Endothelial cell of umbilical vein (primary cell): ENCODE data around the gene VPS52. TPM values are rescaled to one million over a fixed set of nuclear protein-coding genes. Genes with fewer than 3 reads are reported as not detected.

Experiments used
- BruUV-seq: library from RNA; stranded (reverse); fragments of 400-500 nt; replicated peaks from 2 replicates; lab custom pipeline; 2021; lab: Mats Ljungman, UMichigan
- CTCF ChIA-PET: fragments of 300-600, 350-600 bp; sonication (Branson Sonifier 250); formaldehyde crosslinking; loops from one replicate; lab custom pipeline; 2021; ENCODE audit warnings: antibody characterized with exemption, inconsistent platforms; lab: Charles Lee
- POLR2A ChIA-PET: fragments of 300-600, 350-600 bp; sonication (Branson Sonifier 250); formaldehyde crosslinking; loops from one replicate; lab custom pipeline; 2021; ENCODE audit warnings: antibody characterized with exemption, inconsistent platforms; lab: Charles Lee
- DNase-seq: peaks from one replicate; pipeline ENCODE4 v3.0.0-alpha.2; 2011; ENCODE audit warnings: low read depth, low spot score
- FAIRE-seq: peaks from 2 replicates; lab custom pipeline; 2011; peaks lifted over from hg19 to GRCh38; lab: Jason Lieb, UNC
- H2AFZ ChIP-seq: 2 replicates; pipeline ENCODE4 v1.6.0; 2012; ENCODE audit warnings: low read depth, low read length, control low read depth, inconsistent platforms
- H3K27ac ChIP-seq: 2 replicates; pipeline ENCODE4 v1.5.1; 2011; ENCODE audit warnings: low read depth, mild to moderate bottlenecking, control low read depth, low read length, moderate library complexity; ENCODE audit not compliant: insufficient read depth
- H3K27me3 ChIP-seq, 2 experiments: 2 replicates each; pipeline versions ENCODE4 v1.6.0 to v1.6.1; 2011; ENCODE audit warnings: low read length in 2 of 2, mixed read lengths in 1 of 2; ENCODE audit not compliant: control insufficient read depth in 2 of 2, insufficient read depth in 2 of 2
- H3K36me3 ChIP-seq, 2 experiments: 2 replicates in 1 of 2; 3 replicates in 1 of 2; pipeline ENCODE4 v1.5.1; 2011; ENCODE audit warnings: low read length in 2 of 2, mild to moderate bottlenecking in 1 of 2, moderate library complexity in 1 of 2; ENCODE audit not compliant: control insufficient read depth in 2 of 2, insufficient read depth in 2 of 2; ENCODE audit errors: extremely low read depth in 1 of 2
- H3K4me1 ChIP-seq: 3 replicates; pipeline ENCODE4 v1.5.1; 2011; ENCODE audit warnings: mild to moderate bottlenecking, low read length; ENCODE audit not compliant: control insufficient read depth, insufficient read depth; ENCODE audit errors: extremely low read depth
- H3K4me2 ChIP-seq: 2 replicates; pipeline ENCODE4 v1.6.1; 2011; ENCODE audit warnings: low read length, control low read depth, mixed read lengths; ENCODE audit not compliant: insufficient read depth
- H3K4me3 ChIP-seq, 3 experiments: fragments of 200-600 bp in 1 of 3; sonication (generic), shearing (Covaris generic) in 1 of 3; replicated peaks in 1 of 3; 2 replicates each; pipeline ENCODE4 v1.5.1; 2011 to 2016; ENCODE audit warnings: control low read depth in 3 of 3, low read length in 3 of 3, mild to moderate bottlenecking in 2 of 3, inconsistent platforms in 1 of 3, low read depth in 1 of 3, moderate library complexity in 1 of 3; ENCODE audit not compliant: insufficient read depth in 1 of 3
- H3K79me2 ChIP-seq: 2 replicates; pipeline ENCODE4 v1.6.0; 2012; ENCODE audit warnings: low read length, inconsistent platforms; ENCODE audit not compliant: control insufficient read depth, insufficient read depth
- H3K9ac ChIP-seq: replicated peaks from 2 replicates; pipeline ENCODE3; 2011; ENCODE audit warnings: low read length, control low read depth; ENCODE audit not compliant: insufficient read depth; ENCODE audit errors: extremely low read depth
- H3K9me1 ChIP-seq: replicated peaks from 3 replicates; pipeline ENCODE4 v1.6.0; 2011; ENCODE audit warnings: mild to moderate bottlenecking, low read length; ENCODE audit not compliant: control insufficient read depth, insufficient read depth; ENCODE audit errors: extremely low read depth
- H3K9me3 ChIP-seq: replicated peaks from 2 replicates; pipeline ENCODE4 v1.5.1; 2012; ENCODE audit warnings: low read length, inconsistent platforms; ENCODE audit not compliant: control insufficient read depth, insufficient read depth
- H4K20me1 ChIP-seq: replicated peaks from 2 replicates; pipeline ENCODE3; 2011; ENCODE audit warnings: mild to moderate bottlenecking, low read length; ENCODE audit not compliant: control insufficient read depth, insufficient read depth; ENCODE audit errors: extremely low read depth
- CTCF ChIP-seq, 2 donors: IDR thresholded peaks; 1 replicate in 1 of 2; 2 replicates in 1 of 2; pipeline ENCODE4 v1.5.1; 2011; ENCODE audit warnings: low read length in 2 of 2, mild to moderate bottlenecking in 2 of 2, moderate library complexity in 2 of 2, control low read depth in 1 of 2, inconsistent platforms in 1 of 2, low read depth in 1 of 2; ENCODE audit not compliant: insufficient read depth in 1 of 2; ENCODE audit errors: extremely low read depth in 1 of 2
- FOS ChIP-seq: IDR thresholded peaks from 2 replicates; pipeline ENCODE4 v1.6.1; 2011; ENCODE audit warnings: mild to moderate bottlenecking, low read length, moderate library complexity, borderline replicate concordance; ENCODE audit not compliant: insufficient read depth
- GATA2 ChIP-seq: IDR thresholded peaks from 2 replicates; pipeline ENCODE4 v1.7.0; 2011; ENCODE audit warnings: low read depth, mild to moderate bottlenecking, moderate library complexity, mixed read lengths, low read length; ENCODE audit not compliant: insufficient read length, insufficient read depth
- JUN ChIP-seq: IDR thresholded peaks from 2 replicates; pipeline ENCODE4 v1.6.1; 2011; ENCODE audit warnings: borderline replicate concordance, low read depth; ENCODE audit not compliant: insufficient read length, insufficient read depth
- MYC ChIP-seq: IDR thresholded peaks from one replicate; pipeline ENCODE4 v1.6.1; 2011; ENCODE audit warnings: mild to moderate bottlenecking, low read depth, low read length
- POLR2A ChIP-seq: IDR thresholded peaks from 2 replicates; pipeline ENCODE4 v1.6.1; 2012; ENCODE audit warnings: low read depth, mild to moderate bottlenecking, control low read depth, low read length
- POLR2AphosphoS5 ChIP-seq: IDR thresholded peaks from 2 replicates; pipeline ENCODE4 v1.6.1; 2012; ENCODE audit warnings: low read depth, mild to moderate bottlenecking, control low read depth, low read length, moderate library complexity; ENCODE audit not compliant: insufficient read depth
- dilution Hi-C: fragments of 300-500 bp; cut with MboI; formaldehyde crosslinking; loops from one replicate; pipeline ENCODE4 v1.15.0; 2019; ENCODE audit warnings: low sequenced_read_pairs; ENCODE audit not compliant: extremely low pct_ligation_motif_present
- intact Hi-C: fragments of 100-400 bp; cut with micrococcal nuclease; formaldehyde crosslinking; loops from one replicate; pipeline ENCODE4 v1.10.0; 2022
- polyA plus RNA-seq, 4 experiments: library from polyadenylated mRNA; depleted of rRNA in 3 of 4; stranded (reverse) in 3 of 4; unstranded in 1 of 4; fragments of >200 nt; gene quantifications; 2 replicates each; pipeline versions ENCODE4 v1.2.1 to v1.2.3, GENCODE V29; 2011 to 2012; ENCODE audit warnings: missing spikeins in 1 of 4
- total RNA-seq: library from RNA; stranded (reverse); gene quantifications from 2 replicates; pipeline ENCODE4 v1.2.3, GENCODE V29; 2021
- TF ChIP-seq, protein P1 (sequence below): IDR thresholded peaks from 2 replicates; pipeline ENCODE4 v1.6.1; 2011; ENCODE audit not compliant: insufficient read depth, insufficient read length

VPS52 gene
- total and polyA plus RNA-seq, 2 donors (not counting 3 experiments of a cell fraction or from before 2014, with no cell fraction given), result 49.2 to 112 TPM

GRCh38 chr6:33290459-33290858, 18.8 kb upstream of the VPS52 start:
- H3K36me3 ChIP-seq, result peaks cover 14 to 36% of the 10 kb centered on the region in 2 experiments
- no peak overlapping the region for H3K27ac ChIP-seq
- H2AFZ ChIP-seq, result no peak overlapping the region
- dilution Hi-C loops, result no loop called here
- no peak for DNase-seq
- peaks cover 13% of the 10 kb centered on the region for H3K4me1 ChIP-seq
- intact Hi-C loops, result no loop called here
- TF ChIP-seq FOS (no peak), POLR2A (no peak), MYC (no peak), GATA2 (no peak), POLR2AphosphoS5 (no peak), CTCF (IDR thresholded peaks at IDR 0.05; ENCODE audit: extremely low read depth in 1 of 2, insufficient read depth in 1 of 2, low read depth in 1 of 2, low read length in 2 of 2) (no peak), JUN (no peak)
- TF ChIP-seq, protein P1, sequence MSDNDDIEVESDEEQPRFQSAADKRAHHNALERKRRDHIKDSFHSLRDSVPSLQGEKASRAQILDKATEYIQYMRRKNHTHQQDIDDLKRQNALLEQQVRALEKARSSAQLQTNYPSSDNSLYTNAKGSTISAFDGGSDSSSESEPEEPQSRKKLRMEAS, result no peak
- no peaks in the 10 kb centered on the region for H4K20me1 ChIP-seq
- H3K4me2 ChIP-seq, result peak overlapping the region; percentile 79
- H3K79me2 ChIP-seq, result peaks cover 27% of the 10 kb centered on the region
- ChIA-PET CTCF (interaction anchor here (1.1 to 2.1 kb wide), 3 partner anchors 9 to 13 kb away, joined by 3 to 7 read pairs (median 3); partner anchors contain the start of gene B3GALT4), POLR2A (no interaction called here)
- H3K9me3 ChIP-seq, result no peaks in the 10 kb centered on the region
- BruUV-seq, result no TSS peak
- H3K27me3 ChIP-seq, result no peaks in the 10 kb centered on the region
- peak overlapping the region; percentile 65 for H3K9ac ChIP-seq
- no peak overlapping the region for H3K4me3 ChIP-seq
- no peaks in the 10 kb centered on the region for H3K9me1 ChIP-seq
- no peak for FAIRE-seq
